HTERT RPE-1 (cell line): ENCODE data around the gene ITPRID1.

Source experiments
- in situ Hi-C: fragments of 300-500 bp; cut with MboI; formaldehyde crosslinking; loops from 4 replicates; pipeline ENCODE4 v1.14.3; 2020; ENCODE audit warnings: low sequenced_read_pairs

Gene ITPRID1

DNA sequence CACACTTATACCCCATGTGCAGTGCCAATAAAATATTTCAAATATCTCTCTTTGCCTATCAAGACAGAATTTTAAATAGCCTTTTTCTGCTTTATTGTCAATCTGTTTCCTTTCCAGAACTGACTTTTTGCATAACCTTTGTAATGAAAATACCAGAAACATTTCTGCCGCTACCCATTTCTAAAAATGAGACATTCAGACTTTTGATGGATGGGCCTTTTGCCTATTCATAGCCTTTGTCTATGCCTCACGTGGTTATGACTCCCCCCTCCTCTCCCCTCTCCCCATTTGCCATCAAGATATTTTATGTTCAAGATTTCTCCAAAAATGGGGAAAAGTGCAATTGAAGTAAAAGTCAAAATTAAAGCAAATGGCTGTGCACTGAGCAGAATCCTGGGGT, 179.0 kb downstream of the ITPRID1 start:
- in situ Hi-C loops = no loop called here

DNA sequence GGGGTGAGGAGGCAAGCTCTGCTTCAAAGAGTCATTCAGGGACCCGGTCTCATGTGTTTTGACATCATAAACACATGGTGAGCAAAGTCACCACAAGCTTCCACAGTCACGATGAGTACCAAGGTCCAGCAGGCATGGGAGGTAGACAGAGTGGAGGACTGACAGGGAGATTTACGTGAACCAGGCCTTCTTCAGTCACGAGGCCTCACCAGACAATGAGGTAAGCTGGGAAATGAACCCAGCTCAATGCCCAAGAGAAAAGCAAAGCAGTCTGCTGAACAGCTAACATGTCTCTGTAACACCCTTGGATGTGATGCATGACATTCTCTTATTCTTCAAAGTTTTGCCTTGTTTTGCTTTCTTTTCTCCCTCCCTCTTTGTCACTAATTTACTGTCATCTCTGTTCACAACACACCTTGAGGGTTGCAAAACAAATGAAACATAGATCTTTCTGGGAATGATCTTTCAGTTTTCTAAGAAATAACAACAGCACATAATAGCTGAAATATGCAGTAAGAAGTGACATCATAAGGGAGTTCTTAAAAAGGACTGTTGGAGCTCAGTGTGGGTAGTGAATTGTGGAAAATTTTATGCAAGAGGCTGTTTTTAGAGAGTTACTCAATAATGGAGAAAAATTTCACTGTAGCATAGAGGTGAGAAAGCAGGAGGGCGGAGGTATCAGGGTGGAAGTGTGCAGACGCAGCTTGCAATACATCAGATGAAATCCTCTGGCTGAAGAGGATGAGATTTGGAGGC, 182.1 kb downstream of the ITPRID1 start:
- in situ Hi-C loops = no loop called here

DNA sequence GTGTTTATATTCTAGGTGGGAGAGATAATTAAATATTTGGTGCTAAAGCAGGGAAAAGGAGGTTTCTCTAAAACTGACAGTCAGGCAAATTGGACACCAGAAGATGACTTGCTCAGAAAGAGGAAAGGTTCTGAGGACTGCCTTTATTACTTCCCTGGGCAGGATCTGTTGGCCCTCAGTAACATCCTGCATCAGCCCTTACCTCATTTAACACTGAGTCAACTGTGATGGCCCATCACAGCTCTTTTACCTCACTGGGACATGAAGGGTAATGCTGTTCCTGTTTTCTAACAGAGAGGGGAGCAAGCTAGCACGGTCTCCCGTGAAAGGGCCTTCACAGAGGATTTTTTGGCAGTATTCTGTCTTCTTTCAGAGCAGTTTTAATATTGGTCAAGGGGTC, 185.2 kb downstream of the ITPRID1 start:
- in situ Hi-C loops = no loop called here

DNA sequence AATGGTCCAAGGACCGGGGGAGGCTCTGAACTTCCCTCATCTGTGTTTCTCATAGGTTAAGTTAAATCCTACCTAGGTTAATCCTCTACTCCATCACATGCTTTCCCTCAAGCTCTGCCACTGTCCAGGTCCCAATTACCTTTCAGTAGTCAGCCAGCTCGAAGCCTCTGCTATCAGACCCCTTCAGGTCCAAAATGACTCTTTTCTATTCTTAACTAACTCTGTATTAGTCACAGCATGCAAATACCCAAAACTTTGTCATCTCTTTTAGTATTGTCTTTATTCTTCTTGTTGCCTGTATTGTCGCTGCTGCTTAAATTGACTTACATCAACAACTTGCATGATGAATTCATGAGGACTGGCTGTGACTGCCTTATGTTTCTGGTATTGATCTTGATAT, 188.5 kb downstream of the ITPRID1 start:
- in situ Hi-C loops = no loop called here

DNA sequence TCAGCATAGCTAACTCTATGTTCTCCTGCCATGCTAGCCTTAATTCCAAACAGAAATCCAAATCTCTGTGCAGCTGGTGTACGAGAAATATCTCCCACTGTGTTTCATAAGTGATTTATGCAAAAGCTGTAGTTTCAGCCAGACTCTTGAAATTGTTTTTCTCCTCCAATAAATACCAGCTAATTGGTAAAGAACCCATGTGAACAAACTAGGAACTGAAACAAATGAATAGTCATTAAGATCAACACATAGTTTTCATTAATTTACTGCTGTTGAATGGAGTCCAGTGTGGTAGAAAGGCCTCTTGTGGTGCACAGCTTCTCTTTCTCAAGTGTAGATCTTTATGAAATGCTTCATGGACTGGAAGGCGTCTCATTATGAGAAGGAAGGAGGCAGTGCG, 191.5 kb downstream of the ITPRID1 start:
- in situ Hi-C loops = no loop called here

DNA sequence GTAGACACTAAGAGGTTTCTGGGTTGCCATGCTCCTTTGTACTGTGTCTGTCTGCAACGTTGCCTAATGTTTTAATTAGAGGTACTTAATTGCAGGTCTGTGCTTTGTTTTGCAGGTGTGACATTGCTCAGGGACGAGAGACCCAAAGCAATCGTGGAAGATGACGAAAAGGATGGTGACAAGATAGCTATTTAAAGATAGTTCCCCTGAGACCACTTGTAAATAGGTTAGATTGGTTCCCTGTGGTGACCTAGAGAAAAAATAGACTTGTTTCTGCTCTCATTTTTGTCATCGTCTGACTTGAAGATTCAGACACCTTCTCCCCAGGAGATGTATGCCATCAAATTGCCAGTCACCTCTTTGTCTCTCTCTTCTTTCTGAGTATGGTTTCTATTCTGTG, 193.2 kb downstream of the ITPRID1 start:
- in situ Hi-C loops = no loop called here
